Ectodermal cell (in vitro differentiated cells): ENCODE results near the gene XAGE3.
"Not testable (repeated sequence)": the region's sequence is repeated elsewhere in the genome, so short reads cannot be mapped to it uniquely, and the experiment has no call there.

Source experiments
- H3K27ac ChIP-seq: 2 replicates; pipeline ENCODE4 v1.7.0; 2013; ENCODE audit warnings: mild to moderate bottlenecking, low read depth, low read length; ENCODE audit not compliant: insufficient read depth, poor library complexity, severe bottlenecking
- H3K27me3 ChIP-seq: 2 replicates; pipeline ENCODE4 v1.7.0; 2013; ENCODE audit warnings: mild to moderate bottlenecking, low read length; ENCODE audit not compliant: insufficient read depth, control insufficient read depth, poor library complexity, severe bottlenecking
- H3K36me3 ChIP-seq: one replicate; pipeline ENCODE4 v1.7.0; 2013; ENCODE audit warnings: low read length; ENCODE audit not compliant: control insufficient read depth, insufficient read depth
- H3K4me1 ChIP-seq: one replicate; pipeline ENCODE4 v1.7.0; 2013; ENCODE audit warnings: low read length; ENCODE audit not compliant: control insufficient read depth, insufficient read depth
- H3K4me3 ChIP-seq: 2 replicates; pipeline ENCODE4 v1.7.0; 2013; ENCODE audit warnings: low read depth, low read length, control low read depth; ENCODE audit not compliant: insufficient read depth
- H3K9me3 ChIP-seq: 2 replicates; pipeline ENCODE4 v1.7.0; 2013; ENCODE audit warnings: mild to moderate bottlenecking, low read length, moderate library complexity; ENCODE audit not compliant: control insufficient read depth
- WGBS, 2 experiments: methylation state at CpG; one replicate each; pipeline ENCODE4 v1.1.7; 2013; ENCODE audit warnings: missing lambda C conversion rate in 2 of 2; 5-methylcytosine and 5-hydroxymethylcytosine counted together

The XAGE3 gene

DNA sequence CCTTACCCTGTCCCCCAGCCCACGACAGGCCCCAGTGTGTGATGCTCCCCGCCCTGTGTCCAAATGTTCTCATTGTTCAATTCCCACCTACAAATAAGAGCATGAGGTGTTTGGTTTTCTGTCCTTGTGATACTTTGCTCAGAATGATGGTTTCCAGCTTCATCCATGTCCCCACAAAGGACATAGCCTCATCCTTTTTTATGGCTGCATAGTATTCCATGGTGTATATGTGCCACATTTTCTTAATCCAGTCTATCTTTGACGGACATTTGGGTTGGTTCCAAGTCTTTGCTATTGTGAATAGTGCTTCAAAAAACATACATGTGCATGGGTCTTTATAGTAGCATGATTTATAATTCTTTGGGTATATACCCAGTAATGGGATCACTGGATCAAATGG is 24.3 kb downstream of the XAGE3 start:
- not testable (repeated sequence) for H3K36me3 ChIP-seq, H3K27me3 ChIP-seq, H3K27ac ChIP-seq, H3K4me1 ChIP-seq, H3K4me3 ChIP-seq, H3K9me3 ChIP-seq
- 76 to 79% methylated on average over 3 of the region's 3 CpGs for WGBS, 2 experiments

DNA sequence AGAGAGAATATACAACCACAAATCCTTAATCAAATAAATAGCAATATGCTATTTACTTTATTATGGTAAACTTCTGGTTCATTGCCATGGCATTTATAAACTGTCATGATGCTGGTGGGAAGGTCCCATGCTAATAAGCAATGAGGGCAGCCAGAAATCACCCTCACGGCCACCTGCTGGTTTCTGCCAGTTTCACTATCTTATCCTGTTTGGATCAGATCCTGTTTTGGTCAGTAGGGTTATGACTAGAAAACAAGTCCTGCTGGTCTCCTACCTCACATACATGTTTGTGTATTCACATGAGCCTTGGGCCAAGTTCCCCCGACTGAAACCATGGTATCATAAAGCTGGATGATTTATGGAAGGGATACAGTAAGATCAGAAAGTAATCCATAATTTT is 28.7 kb downstream of the XAGE3 start:
- Histone ChIP-seq H3K4me1 (no peaks in the 10 kb centered on the region), H3K9me3 (no peaks in the 10 kb centered on the region), H3K4me3 (no peak overlapping the region), H3K36me3 (no peaks in the 10 kb centered on the region), H3K27me3 (no peaks in the 10 kb centered on the region), H3K27ac (no peak overlapping the region)
- whole genome bisulfite sequencing, 2 experiments = 89 to 95% methylated on average over 1 of the region's 2 CpGs

DNA sequence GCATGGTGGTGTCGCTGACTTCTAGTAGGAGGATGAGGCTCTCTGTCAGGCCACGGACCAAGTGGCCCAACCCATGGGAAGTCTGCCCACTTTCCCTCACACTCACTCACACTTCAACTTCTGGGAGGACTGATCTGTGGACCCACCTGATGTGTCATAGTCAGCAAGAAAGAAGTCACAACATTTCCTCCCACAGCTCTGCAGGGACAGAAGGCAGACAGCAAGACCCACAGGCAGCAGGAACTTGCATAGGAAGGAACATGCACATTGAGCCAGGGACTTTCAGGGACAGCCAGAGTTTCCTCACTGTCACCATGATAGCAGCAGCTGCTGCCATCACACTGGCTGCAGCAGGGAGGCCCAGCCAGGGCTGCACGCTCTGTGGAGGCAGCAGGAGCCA is 37.3 kb downstream of the XAGE3 start:
- H3K27ac ChIP-seq = no peak overlapping the region
- 63 to 73% methylated on average over 3 of the region's 3 CpGs for WGBS, 2 experiments
- H3K36me3 ChIP-seq = no peaks in the 10 kb centered on the region
- H3K4me3 ChIP-seq = no peak overlapping the region
- no peaks in the 10 kb centered on the region for H3K4me1 ChIP-seq
- H3K27me3 ChIP-seq = no peaks in the 10 kb centered on the region
- H3K9me3 ChIP-seq = no peaks in the 10 kb centered on the region

- no peak overlapping the region for H3K4me3 ChIP-seq
- H3K4me1 ChIP-seq = no peaks in the 10 kb centered on the region
- no peaks in the 10 kb centered on the region for H3K27me3 ChIP-seq
- no peak overlapping the region for H3K27ac ChIP-seq
- no peaks in the 10 kb centered on the region for H3K36me3 ChIP-seq
- no peaks in the 10 kb centered on the region for H3K9me3 ChIP-seq
- 81% methylated on average over 2 of the region's 2 CpGs; no CpG with 5 or more reads in 1 of the 2 experiments for WGBS, 2 experiments
Observed at GRCh38 chrX:52824608-52825007, 43.3 kb downstream of the XAGE3 start.

GRCh38 chrX:52821079-52821760 is 46.7 kb downstream of the XAGE3 start:
- 79 to 89% methylated on average over 9 to 11 of the region's 11 CpGs for WGBS, 2 experiments
- Histone ChIP-seq H3K36me3 (no peaks in the 10 kb centered on the region), H3K27ac (no peak overlapping the region), H3K4me3 (no peak overlapping the region), H3K27me3 (no peaks in the 10 kb centered on the region), H3K9me3 (no peaks in the 10 kb centered on the region), H3K4me1 (no peaks in the 10 kb centered on the region)

DNA sequence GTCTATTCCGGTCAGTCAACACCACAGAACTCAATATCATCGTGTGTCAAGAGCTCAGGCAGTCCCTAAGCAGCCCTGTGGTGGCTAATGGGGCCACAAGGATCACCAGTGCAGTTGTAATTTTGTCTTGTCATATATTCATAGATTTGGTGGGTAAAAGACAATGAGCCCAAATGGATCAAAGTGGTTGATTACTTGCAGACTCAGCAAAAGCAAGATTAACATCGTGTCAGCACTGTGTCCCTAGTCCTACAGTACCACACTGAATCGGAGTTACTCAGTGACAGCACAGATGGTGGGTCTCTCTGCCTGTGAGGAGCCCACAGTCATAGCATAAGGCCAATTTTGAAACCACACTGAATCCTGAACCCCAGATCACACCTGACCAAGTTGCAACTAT is 48.1 kb downstream of the XAGE3 start:
- no peak overlapping the region for H3K27ac ChIP-seq
- no peak overlapping the region for H3K4me3 ChIP-seq
- no peaks in the 10 kb centered on the region for H3K9me3 ChIP-seq
- H3K27me3 ChIP-seq = no peaks in the 10 kb centered on the region
- no peaks in the 10 kb centered on the region for H3K36me3 ChIP-seq
- WGBS, 2 experiments = 72 to 85% methylated on average over 4 of the region's 4 CpGs
- no peaks in the 10 kb centered on the region for H3K4me1 ChIP-seq
